OCI-LY7 (cell line): ENCODE data around the gene AGRN.

Experiments
- EZH2phosphoT487 ChIP-seq: fragments of 200-600 bp; sonication (generic); IDR thresholded peaks from 2 replicates; pipeline ENCODE4 v1.6.1; 2018; ENCODE audit warnings: low read depth, borderline replicate concordance, mild to moderate bottlenecking, mixed run types, antibody characterized with exemption, low read length, moderate library complexity, mixed read lengths
- TF ChIP-seq, protein P1 (sequence below): fragments of 200-600 bp; sonication (generic); conservative IDR thresholded peaks from 2 replicates; pipeline ENCODE4 v1.5.1; 2014; ENCODE audit warnings: mild to moderate bottlenecking, antibody characterized with exemption, low read length, moderate library complexity, mixed read lengths

DNA sequence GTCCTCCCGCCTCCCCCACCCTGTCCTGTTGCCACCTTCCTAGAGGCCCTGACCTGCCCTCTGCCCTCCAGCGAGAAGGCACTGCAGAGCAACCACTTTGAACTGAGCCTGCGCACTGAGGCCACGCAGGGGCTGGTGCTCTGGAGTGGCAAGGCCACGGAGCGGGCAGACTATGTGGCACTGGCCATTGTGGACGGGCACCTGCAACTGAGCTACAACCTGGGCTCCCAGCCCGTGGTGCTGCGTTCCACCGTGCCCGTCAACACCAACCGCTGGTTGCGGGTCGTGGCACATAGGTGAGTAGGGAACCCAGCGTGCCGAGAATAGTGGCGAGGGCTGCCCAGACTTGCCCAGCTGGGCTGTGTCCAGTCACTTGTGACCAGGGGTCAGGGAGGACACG, 33.8 kb downstream of the AGRN start:
- TF ChIP-seq, protein P1, sequence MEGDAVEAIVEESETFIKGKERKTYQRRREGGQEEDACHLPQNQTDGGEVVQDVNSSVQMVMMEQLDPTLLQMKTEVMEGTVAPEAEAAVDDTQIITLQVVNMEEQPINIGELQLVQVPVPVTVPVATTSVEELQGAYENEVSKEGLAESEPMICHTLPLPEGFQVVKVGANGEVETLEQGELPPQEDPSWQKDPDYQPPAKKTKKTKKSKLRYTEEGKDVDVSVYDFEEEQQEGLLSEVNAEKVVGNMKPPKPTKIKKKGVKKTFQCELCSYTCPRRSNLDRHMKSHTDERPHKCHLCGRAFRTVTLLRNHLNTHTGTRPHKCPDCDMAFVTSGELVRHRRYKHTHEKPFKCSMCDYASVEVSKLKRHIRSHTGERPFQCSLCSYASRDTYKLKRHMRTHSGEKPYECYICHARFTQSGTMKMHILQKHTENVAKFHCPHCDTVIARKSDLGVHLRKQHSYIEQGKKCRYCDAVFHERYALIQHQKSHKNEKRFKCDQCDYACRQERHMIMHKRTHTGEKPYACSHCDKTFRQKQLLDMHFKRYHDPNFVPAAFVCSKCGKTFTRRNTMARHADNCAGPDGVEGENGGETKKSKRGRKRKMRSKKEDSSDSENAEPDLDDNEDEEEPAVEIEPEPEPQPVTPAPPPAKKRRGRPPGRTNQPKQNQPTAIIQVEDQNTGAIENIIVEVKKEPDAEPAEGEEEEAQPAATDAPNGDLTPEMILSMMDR = no peak
- no peak for TF ChIP-seq EZH2phosphoT487
